GM19239 (cell line): ENCODE data around the gene HASPIN.
"Not testable (repeated sequence)": the region's sequence is repeated elsewhere in the genome, so short reads cannot be mapped to it uniquely, and the experiment has no call there.

ENCODE experiments used
- DNase-seq: peaks from one replicate; pipeline ENCODE4 v3.0.0; 2011; ENCODE audit warnings: low spot score; ENCODE audit not compliant: insufficient read length
- FAIRE-seq: peaks from 2 replicates; lab custom pipeline; 2011; peaks lifted over from hg19 to GRCh38; lab: Jason Lieb, UNC

HASPIN gene

GRCh38 chr17:3695129-3695722 is 28.5 kb upstream of the HASPIN start:
- no peak for DNase-seq
- peak; percentile 66 for FAIRE-seq

DNA sequence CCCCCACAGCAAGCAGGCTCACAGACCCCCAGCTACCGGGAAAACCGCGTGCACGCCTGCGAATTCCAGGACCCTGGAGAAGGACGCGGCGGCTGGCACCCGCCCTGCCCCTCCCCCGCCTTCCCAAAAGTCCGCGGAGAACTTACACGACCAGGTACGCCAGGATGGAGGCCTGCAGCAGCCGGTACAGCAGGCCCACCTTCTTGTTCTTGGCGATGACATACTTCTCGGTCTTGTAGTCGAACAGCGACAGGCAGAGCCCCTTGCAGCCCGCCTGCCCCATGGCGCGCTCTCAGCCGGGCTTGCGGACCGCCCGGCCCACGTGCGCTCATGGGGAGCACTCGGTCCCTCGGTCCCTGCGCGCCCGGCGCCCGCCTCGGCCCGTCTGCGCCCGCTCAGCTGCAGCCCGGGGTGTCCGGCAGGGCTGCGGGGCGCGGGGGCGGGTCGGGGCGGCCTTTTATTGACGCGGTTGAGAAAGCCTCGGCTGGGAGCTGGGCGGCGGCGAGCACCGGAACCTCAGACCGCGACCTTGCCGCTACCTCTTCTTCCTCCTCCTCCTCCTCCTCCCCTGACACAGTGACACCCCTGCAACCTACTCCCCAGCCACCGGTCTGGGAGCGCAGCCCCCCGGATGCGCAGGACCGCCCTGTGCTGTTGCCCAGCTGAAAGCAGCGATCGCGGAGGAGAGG is 27.8 kb upstream of the HASPIN start, which contains the start of gene P2RX5:
TSS of gene P2RX5 (minus strand) at position 433 of the 689 bp plus-strand sequence. CDS start at position 283, 150 bp downstream.
- DNase-seq, result peak; percentile 30
- FAIRE-seq, result peak; percentile 94

GRCh38 chr17:3697103-3697476 is 26.6 kb upstream of the HASPIN start:
- no peak for DNase-seq
- no peak for FAIRE-seq

- no peak for FAIRE-seq
These were observed 25.6 kb upstream of the HASPIN start for GRCh38 chr17:3698139-3698538.

DNA sequence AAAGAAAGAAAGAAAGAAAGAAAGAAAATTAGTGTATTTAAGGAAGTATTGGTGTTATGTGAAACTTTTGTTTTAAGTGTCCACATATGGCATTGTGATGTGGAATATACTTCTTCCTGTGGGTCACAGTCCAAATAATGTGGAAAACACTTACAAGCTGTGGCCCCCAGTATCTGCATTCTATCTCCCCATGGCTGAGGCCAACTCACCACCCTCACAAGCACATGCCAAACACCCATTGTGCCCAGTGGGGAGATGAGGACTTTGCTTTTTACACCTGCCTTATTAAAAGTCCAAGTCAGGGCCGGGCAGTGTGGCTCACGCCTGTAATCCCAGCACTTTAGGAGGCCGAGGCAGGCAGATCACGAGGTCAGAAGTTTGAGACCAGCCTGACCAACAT is 23.8 kb upstream of the HASPIN start:
- no peak for DNase-seq
- no peak for FAIRE-seq

More at GRCh38 chr17:3698139-3698538, 25.6 kb upstream of the HASPIN start:
- DNase-seq, result no peak

- DNase-seq, FAIRE-seq: not testable (repeated sequence)
These were observed 21.6 kb upstream of the HASPIN start for GRCh38 chr17:3702041-3702539.

- FAIRE-seq (no peak), DNase-seq (no peak)
These were observed 18.6 kb upstream of the HASPIN start for GRCh38 chr17:3704931-3705717.

- FAIRE-seq, result not testable (repeated sequence)
These were observed 18.1 kb upstream of the HASPIN start for GRCh38 chr17:3705718-3705984.

GRCh38 chr17:3708366-3708765 is 15.3 kb upstream of the HASPIN start:
- DNase-seq, result no peak
- peak; percentile 23 for FAIRE-seq

More at GRCh38 chr17:3705718-3705984, 18.1 kb upstream of the HASPIN start:
- not testable (repeated sequence) for DNase-seq

DNA sequence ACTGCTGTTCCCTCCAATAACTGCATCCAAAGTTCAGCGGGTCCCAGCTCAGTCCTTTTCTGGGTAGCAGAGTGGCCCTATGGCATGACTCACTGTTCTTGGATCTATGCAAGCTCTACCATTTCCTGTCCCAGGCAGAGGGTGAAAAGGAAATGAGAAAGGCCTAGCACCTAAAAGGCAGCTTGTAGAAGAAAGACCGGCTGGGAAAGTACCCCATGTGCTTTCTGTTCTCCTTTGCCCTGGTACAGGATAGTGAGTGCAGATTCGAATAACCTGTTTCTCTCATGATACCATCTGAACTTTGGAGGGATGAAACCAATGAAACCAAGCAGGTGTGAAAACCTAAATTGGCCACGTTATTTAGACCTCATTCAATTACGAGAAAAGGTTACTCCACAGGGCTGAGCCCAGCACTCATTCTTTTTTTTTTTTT is 12.7 kb upstream of the HASPIN start:
- DNase-seq (peak; percentile 70), FAIRE-seq (peak; percentile 99)

DNA sequence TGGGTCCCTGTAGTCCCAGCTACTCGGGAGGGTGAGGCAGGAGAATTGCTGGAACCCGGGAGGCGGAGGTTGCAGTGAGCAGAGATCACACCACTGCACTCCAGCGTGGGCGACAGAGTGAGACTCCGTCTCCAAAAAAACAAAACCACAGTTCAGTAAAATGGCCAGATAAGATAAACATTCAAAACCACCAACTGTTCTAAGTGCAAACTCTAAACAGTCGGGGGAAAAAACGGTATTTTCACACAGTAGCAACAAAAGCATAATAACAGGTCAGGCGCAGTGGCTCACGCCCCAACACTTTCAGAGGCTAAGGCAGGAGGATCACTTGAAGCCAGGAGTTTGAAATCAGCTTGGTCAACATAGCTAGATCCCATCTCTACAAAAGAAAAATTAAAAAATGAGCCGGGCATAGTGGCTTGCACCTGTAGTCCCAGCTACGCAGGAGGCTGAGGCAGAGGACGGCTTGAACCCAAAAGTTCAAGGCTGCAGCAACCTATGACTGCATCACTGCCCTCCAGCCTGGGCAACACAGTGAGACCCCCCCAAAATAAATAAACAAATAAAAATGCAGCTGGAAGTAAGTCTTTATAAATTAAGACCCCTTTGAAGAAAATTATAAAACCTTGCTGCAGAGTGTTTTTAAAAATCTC is 10.8 kb upstream of the HASPIN start:
- DNase-seq (no peak), FAIRE-seq (peak; percentile 81)

DNA sequence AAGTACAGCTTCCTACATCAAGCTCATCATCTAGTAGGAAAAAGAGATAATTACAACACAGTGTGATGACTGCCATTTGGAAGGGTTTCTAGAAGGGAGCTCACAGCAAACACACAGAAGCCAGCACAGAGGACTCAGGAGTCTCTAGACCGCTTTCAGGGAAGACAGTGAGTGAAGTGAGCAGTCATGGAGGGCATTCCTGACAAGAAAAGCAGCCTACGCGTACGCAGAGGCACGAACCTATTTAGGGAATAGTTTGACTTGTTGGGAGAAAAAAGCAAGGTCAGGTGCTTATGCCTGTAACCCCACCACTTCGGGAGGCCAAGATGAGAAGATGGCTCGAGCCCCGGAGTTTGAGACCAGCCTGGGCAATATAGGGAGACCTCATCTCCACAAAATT is 8.4 kb upstream of the HASPIN start:
- FAIRE-seq (no peak), DNase-seq (no peak)

GRCh38 chr17:3718201-3718600 is 5.5 kb upstream of the HASPIN start:
- FAIRE-seq (no peak), DNase-seq (no peak)

GRCh38 chr17:3719265-3719664 is 4.4 kb upstream of the HASPIN start:
- DNase-seq (no peak), FAIRE-seq (no peak)

DNA sequence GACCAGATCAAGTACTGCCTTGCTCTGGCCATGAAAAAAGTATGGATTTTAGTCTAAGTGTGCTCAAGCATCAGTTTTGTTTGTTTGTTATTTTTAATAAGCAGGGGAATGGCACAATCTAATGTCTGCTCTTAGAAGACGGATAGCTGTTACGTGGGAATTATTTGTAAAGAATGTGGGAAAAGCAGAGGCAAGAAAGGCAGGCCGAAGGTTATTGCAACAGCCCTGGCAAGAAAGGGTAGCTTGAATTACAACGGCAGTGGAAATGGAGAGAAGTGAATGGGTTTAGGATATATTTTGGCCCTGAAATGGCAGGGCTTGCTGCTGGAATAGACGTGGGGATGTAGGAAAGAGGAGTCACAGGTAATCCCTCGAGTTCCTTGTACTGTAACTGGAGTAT is 987 bp upstream of the HASPIN start:
- FAIRE-seq (peak; percentile 31), DNase-seq (no peak)

DNA sequence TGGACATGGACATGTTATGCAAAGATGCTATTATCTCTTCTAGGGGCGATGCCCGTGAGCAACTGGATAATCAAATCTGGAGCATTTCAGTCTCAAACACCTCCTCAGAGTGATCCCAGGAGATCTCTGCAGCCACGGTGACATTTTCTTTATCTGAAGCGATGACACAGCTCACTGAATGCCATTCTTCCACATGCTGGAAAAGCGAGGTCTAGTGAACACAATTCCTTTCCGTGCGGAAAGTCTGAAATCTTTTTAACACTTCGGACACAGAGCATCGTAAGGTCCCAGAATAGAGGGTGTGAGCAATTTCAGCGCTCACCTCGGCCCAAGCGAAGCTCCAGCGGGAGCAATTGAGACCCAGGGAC is 531 bp upstream of the HASPIN start:
- DNase-seq, result no peak

GRCh38 chr17:3724378-3725077 is 825 bp downstream of the HASPIN start:
- FAIRE-seq, result no peak
- DNase-seq, result no peak

More for the DNA sequence above, 531 bp upstream of the HASPIN start:
- peak; percentile 44 for FAIRE-seq

- FAIRE-seq (peak; percentile 91), DNase-seq (no peak)
These were observed 3.3 kb downstream of the HASPIN start for GRCh38 chr17:3727041-3727440.

- FAIRE-seq, DNase-seq: not testable (repeated sequence)
These were observed 4.4 kb downstream of the HASPIN start for GRCh38 chr17:3728099-3728498.

- DNase-seq (no peak), FAIRE-seq (no peak)
These were observed 6.2 kb downstream of the HASPIN start for GRCh38 chr17:3729881-3730280.
